Mesenteric fat pad (tissue), 1 donor: ENCODE measurements around the gene CHRNA4. TPM values are rescaled to one million over a fixed set of nuclear protein-coding genes. Genes with fewer than 3 reads are reported as not detected.
"Not testable (repeated sequence)": the region's sequence is repeated elsewhere in the genome, so short reads cannot be mapped to it uniquely, and the experiment has no call there.

ENCODE experiments used
- DNase-seq: peaks from one replicate; pipeline ENCODE4 v3.0.0-alpha.2; 2020; ENCODE audit warnings: low spot score
- total RNA-seq: library from RNA; stranded (reverse); fragmentation: NEBNext Ultra II Directional; extraction: Animal tissue kit (Norgen Biotek cat#: 25700); gene quantifications from one replicate; pipeline ENCODE4 v1.2.1, GENCODE V29; 2021
- donor health status: DM: yes; HTN: yes; CAD: no.

Gene CHRNA4
- total RNA-seq, 1 donor from 2014 or later: not detected

GRCh38 chr20:63336232-63336752 is 24.9 kb downstream of the CHRNA4 start:
- DNase-seq: no peak

DNA sequence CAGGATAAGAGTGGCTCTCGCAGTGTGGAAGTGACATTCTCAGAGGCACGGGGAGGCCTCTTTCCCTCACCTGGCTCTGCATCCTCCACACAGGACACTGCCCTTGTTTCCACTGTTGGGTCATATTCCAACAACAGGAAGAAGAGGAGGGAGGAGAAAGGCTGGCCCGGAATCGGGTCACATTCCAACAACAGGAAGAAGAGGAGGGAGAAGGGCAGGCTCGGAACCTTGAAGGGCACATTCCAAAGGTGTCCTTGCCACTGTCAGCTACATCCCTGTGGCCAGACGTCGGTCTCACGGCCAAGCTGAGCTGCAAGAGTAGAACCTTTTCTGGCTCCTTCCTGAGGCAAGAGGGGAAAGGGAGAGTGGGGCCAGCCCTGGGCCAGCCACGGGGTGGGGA is 25.4 kb downstream of the CHRNA4 start:
- no peak for DNase-seq

GRCh38 chr20:63335060-63335459 is 26.1 kb downstream of the CHRNA4 start:
- DNase-seq: not testable (repeated sequence)

DNA sequence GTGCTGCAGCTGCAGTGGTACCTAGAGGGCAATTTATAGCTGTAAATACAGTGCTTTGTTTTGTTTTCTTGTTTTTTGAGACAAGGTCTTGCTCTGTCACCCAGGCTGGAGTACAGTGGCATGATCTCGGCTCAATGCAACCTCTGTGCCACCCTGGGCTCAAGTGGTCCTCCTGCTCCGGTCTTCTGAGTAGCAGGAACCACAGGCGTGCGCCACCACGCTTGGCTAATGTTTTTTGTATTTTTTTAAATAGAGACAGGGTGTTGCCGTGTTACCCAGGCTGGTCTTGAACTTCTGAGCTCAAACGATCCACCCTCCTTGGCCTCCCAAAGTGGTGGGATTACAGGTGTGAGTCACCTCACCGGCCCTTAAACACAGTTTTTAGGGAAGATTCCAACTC is 26.8 kb downstream of the CHRNA4 start:
- no peak for DNase-seq

GRCh38 chr20:63333241-63333836 is 27.8 kb downstream of the CHRNA4 start:
- DNase-seq: no peak

DNA sequence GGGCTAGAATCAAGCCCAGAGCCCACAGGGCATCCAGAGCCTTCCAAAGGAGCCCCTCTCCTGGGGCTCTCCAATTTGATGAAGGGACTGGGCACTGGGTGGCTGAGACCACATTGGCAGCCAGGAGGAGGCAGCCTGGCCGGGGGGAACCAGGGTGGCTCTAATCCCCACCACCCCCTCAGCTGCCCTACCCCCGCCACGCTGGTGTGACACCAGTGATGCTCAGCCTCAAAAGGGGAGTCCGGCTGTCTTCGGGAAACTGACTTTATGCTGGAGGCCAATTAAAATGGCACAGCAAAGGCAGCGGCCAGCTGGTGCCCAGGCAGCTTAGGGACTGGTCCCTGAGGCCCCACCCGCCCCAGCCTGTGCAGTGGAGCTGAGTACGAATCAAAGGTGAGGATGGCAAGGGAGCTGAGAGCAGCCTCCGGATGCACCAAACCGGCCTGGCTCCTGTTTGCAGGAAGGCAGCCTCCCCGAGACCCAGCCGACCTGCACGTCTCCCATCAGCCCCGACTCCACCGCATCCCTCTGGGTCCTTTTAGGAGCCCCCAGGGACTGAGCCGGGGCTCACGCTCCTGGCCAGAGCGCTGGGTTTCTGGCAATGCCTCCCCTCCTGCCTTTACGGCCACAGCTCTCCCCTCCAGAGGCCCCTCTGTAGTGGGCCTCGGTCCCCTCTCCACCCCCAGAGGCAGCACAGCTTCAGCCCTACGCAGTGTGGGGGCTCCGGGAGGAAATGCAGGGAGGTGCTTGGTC is 28.5 kb downstream of the CHRNA4 start:
- no peak for DNase-seq

DNA sequence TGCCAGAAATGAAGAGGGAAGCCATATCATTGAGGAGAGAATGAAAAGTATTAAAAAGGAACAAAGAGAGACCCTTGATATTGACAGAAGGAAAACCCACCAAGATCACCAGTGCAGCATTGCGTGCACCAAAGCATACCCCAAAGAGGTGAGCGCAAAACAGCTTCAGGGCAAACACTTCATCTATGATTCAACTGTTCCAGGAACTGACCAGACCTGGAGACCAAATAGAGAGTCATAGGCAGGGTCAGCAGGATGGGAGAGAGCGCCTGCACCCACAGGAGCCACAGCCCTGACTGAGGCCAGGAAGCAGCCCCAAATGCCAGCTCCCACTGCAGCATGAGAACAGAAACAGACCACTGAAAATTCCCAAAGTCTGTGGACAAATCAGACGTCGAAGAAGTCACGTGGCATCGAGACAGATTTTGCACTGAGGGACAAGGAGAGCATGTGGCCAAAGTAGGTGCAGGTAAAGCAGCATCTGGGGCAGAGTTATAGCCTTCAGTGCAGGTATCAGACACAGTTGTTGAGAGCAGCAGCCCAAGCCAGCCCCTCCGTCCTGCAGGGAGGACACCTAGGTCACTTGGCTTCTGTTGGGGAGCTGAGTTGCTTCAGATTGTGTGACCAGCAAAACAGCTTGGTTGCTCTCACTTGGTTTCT is 29.3 kb downstream of the CHRNA4 start:
- DNase-seq: no peak

DNA sequence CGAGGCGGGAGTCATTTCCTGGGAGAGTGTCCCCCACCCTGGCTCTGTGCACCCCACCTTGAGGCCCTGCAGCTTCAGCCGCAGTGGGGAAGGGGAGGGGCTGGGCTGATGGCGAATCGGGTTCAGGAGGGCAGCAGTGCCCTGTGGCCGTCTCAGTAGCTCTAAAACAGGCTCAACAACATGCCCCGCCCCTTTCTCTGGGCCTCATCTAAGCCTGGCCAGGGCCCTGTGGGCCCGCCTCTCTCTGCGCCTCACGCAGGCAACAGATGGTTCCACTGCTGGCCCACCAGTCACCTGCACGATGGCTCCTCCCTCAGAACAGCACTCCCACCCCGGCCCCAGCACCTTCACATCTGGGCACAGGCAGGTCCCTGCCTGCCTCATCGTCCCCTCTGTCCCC is 30.2 kb downstream of the CHRNA4 start:
- DNase-seq: no peak

GRCh38 chr20:63330084-63330760 is 30.9 kb downstream of the CHRNA4 start:
- DNase-seq: no peak

- DNase-seq: no peak
Measured at GRCh38 chr20:63329331-63330083, 31.6 kb downstream of the CHRNA4 start.

- DNase-seq: no peak
Measured at GRCh38 chr20:63328718-63329275, 32.4 kb downstream of the CHRNA4 start.

DNA sequence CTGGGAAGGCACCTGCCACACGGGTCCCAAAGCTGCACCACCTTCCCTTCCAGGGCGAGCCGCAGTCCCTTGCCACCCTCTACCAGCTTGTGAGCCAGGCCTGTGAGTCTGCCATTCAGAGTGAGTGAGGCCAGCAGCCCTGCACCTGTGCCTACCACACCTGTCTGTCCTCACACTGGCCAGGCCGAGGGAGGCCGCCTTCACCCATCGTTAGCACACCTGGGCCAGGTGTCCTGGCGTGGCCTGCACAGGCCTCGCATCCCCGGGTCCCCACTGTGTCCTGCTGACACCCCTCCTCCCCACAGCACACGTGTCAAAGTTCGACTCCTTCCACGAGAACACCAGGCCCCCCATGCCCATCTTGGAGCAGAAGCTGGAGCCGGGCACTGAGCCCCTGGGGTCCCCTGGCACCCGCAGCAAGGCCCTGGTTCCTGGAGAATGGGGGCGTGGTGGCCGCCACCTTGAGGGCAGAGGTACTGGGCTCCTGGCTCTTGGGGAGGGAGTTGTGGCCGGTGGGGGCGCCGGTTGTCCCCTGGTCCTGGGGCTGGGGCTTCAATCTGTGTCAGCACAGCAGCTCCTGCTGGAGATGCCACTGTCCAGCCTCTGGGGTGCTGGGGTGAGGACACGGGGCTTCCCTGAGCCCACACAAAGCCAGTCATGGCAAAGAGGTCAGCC is 33.0 kb downstream of the CHRNA4 start:
- DNase-seq: no peak

GRCh38 chr20:63327231-63327745 is 33.9 kb downstream of the CHRNA4 start:
- DNase-seq: no peak

- DNase-seq: no peak
Measured at GRCh38 chr20:63326314-63327230, 34.6 kb downstream of the CHRNA4 start.

DNA sequence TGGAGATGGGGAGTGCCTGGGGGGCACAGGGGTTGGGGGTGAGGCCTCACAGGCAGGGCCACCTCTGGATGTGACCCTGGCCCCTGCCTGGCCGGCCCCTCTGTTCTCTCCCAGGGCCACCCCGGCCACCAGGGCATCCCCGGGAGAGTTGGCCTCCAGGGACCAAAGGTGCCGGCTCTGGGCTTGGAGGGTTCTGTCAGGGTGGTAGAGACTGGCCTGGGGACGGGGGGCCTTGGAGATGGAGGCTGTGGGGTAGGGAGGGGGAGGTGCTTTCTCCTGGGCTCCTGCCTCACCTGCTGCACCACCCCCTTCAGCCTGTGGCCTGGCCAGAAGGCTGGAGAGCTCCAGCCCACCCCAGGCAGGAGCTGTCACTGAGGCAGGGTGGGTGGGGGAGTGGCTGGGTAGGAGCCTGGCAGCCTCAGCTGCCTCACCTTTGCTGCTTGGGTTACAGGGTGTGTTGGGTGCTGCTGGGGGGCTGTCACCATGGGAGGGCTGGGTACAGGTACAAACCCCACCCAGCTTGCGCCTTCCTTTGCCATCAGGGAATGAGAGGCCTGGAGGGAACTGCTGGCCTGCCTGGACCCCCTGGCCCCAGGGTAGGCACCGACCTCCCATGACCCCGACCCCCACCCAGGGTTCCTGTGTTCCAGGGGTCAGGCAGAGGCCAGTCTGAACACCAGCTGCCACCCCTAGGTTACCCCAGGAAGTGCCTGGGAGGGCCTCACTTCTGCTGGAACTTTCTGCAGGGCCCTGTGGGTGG is 35.4 kb downstream of the CHRNA4 start:
- DNase-seq: no peak

DNA sequence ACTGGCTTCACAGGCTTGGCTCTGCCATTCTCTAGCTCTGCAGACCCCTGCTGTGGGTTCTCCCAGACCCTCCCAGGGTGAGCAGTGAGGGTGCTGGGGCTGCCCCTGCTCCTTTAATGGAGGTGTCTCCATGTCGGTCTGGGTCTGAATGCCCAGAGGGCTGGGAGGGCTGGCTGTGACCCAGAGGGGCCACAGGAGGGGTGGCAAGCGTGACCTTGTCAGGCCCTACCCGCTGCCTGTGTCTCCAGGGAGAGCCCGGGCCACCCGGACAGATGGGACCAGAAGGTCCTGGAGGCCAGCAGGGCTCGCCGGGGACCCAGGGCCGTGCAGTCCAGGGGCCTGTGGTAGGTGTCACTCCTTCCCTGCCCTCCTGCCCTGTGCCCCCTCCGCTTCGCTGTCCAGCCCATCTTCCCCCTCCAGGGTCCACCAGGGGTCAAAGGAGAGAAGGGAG is 36.1 kb downstream of the CHRNA4 start:
- DNase-seq: no peak

- no peak for DNase-seq
Measured at GRCh38 chr20:63323357-63323981, 37.7 kb downstream of the CHRNA4 start.

GRCh38 chr20:63322933-63323273 is 38.2 kb downstream of the CHRNA4 start:
- no peak for DNase-seq
